Lung (tissue), 12 donors: ENCODE data around the gene RNF121. TPM values are rescaled to one million over a fixed set of nuclear protein-coding genes. Genes with fewer than 3 reads are reported as not detected.

Source experiments
- ATAC-seq: fragments of 200-7000 bp; cut with Tn5 transposase; one replicate; pipeline ENCODE4 v1.9.1; 2020; ENCODE audit warnings: moderate number of reproducible peaks; ENCODE audit not compliant: insufficient read depth, low FRiP score
- DNase-seq, 3 donors: peaks; one replicate each; pipeline ENCODE4 v3.0.0-alpha.2; 2013 to 2017
- H3K27ac ChIP-seq, 2 donors: one replicate each; pipeline ENCODE4 v1.5.1; 2013; ENCODE audit warnings: mild to moderate bottlenecking in 2 of 2, moderate library complexity in 2 of 2, control low read depth in 1 of 2, inconsistent platforms in 1 of 2, low read depth in 1 of 2, low read length in 1 of 2
- H3K27me3 ChIP-seq, 3 donors: one replicate each; pipeline ENCODE4 v1.5.1; 2013; ENCODE audit warnings: low read length in 2 of 3; ENCODE audit not compliant: control insufficient read depth in 3 of 3, insufficient read depth in 3 of 3
- H3K36me3 ChIP-seq, 4 donors: one replicate each; pipeline ENCODE4 v1.5.1; 2013; ENCODE audit warnings: low read length in 4 of 4, mild to moderate bottlenecking in 1 of 4, moderate library complexity in 1 of 4; ENCODE audit not compliant: control insufficient read depth in 4 of 4, insufficient read depth in 4 of 4
- H3K4me1 ChIP-seq, 5 donors: one replicate each; pipeline ENCODE4 v1.5.1; 2013; ENCODE audit warnings: low read length in 5 of 5, mild to moderate bottlenecking in 2 of 5, moderate library complexity in 1 of 5; ENCODE audit not compliant: control insufficient read depth in 5 of 5, insufficient read depth in 5 of 5
- H3K4me3 ChIP-seq: one replicate; pipeline ENCODE4 v1.5.1; 2013; ENCODE audit warnings: mild to moderate bottlenecking, control low read depth, moderate library complexity
- H3K9ac ChIP-seq, 2 donors: one replicate each; pipeline ENCODE4 v1.5.1; 2013; ENCODE audit warnings: low read length in 2 of 2, control low read depth in 1 of 2; ENCODE audit not compliant: insufficient read depth in 1 of 2
- H3K9me3 ChIP-seq, 4 donors: one replicate each; pipeline ENCODE4 v1.5.1; 2013; ENCODE audit warnings: low read length in 3 of 4, mild to moderate bottlenecking in 1 of 4, moderate library complexity in 1 of 4; ENCODE audit not compliant: control insufficient read depth in 4 of 4, insufficient read depth in 3 of 4
- WGBS, 2 donors: extraction: QIAGEN DNeasy Blood & Tissue Kit; methylation state at CpG; one replicate each; pipeline ENCODE4 v1.1.7; 2013; 5-methylcytosine and 5-hydroxymethylcytosine counted together
- polyA plus RNA-seq, 2 donors: library from polyadenylated mRNA; stranded (reverse); fragments of 200-250 nt; gene quantifications; one replicate each; pipeline ENCODE4 v1.2.1, GENCODE V29; 2013
- total RNA-seq, 2 donors: library from RNA; depleted of rRNA in 1 of 2; stranded (reverse); fragments of >200 nt in 1 of 2; gene quantifications; one replicate each; pipeline ENCODE4 v1.2.1, GENCODE V29; 2014 to 2021
- TF ChIP-seq, protein P1 (sequence below): IDR thresholded peaks from 2 replicates; pipeline ENCODE4 v1.5.1; 2012; ENCODE audit warnings: mild to moderate bottlenecking; ENCODE audit errors: control extremely low read depth, extremely low read depth
- donor health status: control.
- donor health status: control.
- donor health status: Bipolar disorder and iron deficiency.
- donor health status: healthy.
- donor health status: DM: yes; HTN: yes; CAD: no.

Gene RNF121
- total and polyA plus RNA-seq, 4 donors = 14.0 to 30.2 (median 27.6) TPM

DNA sequence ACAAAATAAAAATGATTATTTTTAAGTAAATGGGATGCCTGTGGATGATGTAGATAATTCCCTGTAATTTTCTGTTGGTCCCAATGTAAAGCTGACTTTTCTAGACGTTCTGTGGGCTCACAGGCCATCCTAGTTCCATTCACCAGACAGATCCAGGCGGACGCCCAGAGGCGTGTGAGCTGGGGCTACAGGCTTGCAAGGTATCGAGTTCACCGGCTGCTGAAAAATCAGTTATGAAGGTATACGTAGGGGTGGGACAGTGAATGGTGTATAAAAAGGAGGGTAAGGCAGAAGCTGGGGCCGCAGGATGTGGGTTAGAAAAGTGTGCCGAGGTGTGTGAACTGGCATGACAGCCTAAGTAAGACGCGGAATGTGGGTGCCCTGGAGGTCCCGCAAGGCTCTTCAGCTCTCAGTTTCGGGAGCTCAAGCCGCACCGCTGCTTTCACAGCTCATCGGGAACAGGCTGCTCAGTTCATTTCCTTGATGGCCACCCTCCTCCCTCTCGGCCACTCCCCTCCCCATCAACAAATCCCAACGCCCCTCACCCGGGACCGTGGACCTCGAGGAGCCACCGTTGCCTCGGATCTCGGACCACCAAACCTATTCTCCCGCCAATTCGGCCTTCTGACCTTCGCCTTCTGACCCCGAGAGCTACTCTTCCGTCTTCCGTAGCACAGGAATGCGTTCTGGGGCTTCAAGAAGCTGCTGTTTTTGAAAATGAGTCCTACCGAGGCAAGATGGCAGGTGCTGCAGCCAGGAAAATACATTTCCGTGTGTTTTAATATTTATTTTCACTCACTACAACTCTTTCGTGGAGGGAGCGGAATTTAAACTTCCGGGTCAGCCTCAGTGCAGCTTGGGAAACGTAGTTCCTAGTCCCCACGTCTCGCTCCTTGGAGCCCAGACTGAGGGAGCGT, 768 bp upstream of the RNF121 start, which contains the start of gene XNDC1N:
TSS of gene XNDC1N (minus strand) at position 775 of the 917 bp plus-strand sequence. CDS start 5,241 bp downstream, outside the sequence.
- Histone ChIP-seq H3K9me3 (no peaks in the 10 kb centered on the region), H3K9ac (peak within 1 kb of the TSS; percentile 73 to 84), H3K4me3 (peak within 1 kb of the TSS; percentile 86), H3K36me3 (peaks cover 0 to 6% (median 1%) of the 10 kb centered on the region in 4 donors), H3K27me3 (no peaks in the 10 kb centered on the region), H3K27ac (peak within 1 kb of the TSS; percentile 79 to 91), H3K4me1 (peaks cover 0 to 21% (median 10%) of the 10 kb centered on the region in 5 donors)
- DNase-seq = peak in 2 of 3 donors; percentile 89 to 96
- WGBS, 2 donors = 0 to 1% methylated on average over 40 of the region's 40 CpGs
- peak; percentile 93 for ATAC-seq
- TF ChIP-seq, protein P1, sequence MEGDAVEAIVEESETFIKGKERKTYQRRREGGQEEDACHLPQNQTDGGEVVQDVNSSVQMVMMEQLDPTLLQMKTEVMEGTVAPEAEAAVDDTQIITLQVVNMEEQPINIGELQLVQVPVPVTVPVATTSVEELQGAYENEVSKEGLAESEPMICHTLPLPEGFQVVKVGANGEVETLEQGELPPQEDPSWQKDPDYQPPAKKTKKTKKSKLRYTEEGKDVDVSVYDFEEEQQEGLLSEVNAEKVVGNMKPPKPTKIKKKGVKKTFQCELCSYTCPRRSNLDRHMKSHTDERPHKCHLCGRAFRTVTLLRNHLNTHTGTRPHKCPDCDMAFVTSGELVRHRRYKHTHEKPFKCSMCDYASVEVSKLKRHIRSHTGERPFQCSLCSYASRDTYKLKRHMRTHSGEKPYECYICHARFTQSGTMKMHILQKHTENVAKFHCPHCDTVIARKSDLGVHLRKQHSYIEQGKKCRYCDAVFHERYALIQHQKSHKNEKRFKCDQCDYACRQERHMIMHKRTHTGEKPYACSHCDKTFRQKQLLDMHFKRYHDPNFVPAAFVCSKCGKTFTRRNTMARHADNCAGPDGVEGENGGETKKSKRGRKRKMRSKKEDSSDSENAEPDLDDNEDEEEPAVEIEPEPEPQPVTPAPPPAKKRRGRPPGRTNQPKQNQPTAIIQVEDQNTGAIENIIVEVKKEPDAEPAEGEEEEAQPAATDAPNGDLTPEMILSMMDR = no peak

DNA sequence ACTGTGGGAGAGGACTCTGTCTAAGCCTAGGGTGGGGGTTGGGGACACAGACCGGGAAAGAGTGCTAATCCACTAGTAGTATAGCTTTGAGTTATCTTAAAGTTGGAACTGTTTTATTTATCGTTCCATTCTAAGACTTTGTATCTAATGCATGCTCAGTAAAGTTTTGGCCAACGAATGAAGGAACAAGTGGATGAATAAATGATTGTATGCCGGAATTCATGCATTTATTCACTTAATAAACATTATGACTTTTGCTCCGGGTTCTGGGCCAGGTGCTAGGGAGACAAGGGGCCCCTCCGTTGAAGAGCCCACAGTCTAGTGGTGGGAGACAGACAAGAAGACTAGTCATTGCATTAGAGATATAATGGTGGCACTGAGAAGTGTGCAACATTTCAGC, 645 bp downstream of the RNF121 start:
- H3K9me3 ChIP-seq = no peaks in the 10 kb centered on the region
- peaks cover 0 to 6% (median 1%) of the 10 kb centered on the region in 4 donors for H3K36me3 ChIP-seq
- peak overlapping the region; percentile 49 to 73 for H3K9ac ChIP-seq
- H3K4me3 ChIP-seq = peak overlapping the region; percentile 64
- no peak for ATAC-seq
- TF ChIP-seq, protein P1 = no peak
- peaks cover 0 to 21% (median 10%) of the 10 kb centered on the region in 5 donors for H3K4me1 ChIP-seq
- H3K27me3 ChIP-seq = no peaks in the 10 kb centered on the region
- DNase-seq = no peak
- H3K27ac ChIP-seq = no peak overlapping the region
- 8 to 11% methylated on average over 6 of the region's 6 CpGs for WGBS, 2 donors

DNA sequence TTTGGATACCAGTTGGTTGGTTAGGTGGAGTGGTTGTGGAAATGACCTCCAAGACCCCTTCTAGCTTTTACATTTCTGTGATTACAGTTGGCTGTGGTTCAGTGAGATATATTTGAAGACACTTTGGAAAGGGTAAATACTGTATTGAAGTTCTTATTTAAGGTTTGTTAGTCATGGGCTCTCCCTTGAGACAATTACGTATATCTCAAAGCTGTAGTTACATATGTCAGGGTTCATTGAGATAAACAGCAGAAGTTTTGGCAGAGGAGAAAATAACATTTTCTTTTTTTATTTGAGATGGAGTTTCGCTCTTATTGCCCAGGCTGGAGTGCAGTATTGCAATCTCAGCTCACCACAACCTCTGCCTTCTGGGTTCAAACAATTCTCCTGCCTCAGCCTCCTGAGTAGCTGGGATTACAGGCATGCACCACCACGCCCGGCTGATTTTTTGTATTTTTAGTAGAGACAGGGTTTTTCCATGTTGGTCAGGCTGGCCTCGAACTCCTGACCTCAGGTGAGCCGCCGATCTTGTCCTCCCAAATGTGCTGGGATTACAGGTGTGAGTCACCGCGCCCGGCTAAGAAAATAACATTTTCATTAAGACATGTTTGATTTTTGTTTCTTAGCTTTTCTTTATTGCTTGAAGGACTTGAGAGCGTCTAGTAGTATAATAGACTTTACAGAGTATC, 1.9 kb downstream of the RNF121 start:
- DNase-seq = no peak
- H3K27ac ChIP-seq = no peak overlapping the region
- peaks cover 0 to 21% (median 10%) of the 10 kb centered on the region in 5 donors for H3K4me1 ChIP-seq
- peaks cover 0 to 6% (median 0%) of the 10 kb centered on the region in 4 donors for H3K36me3 ChIP-seq
- H3K27me3 ChIP-seq = no peaks in the 10 kb centered on the region
- no peak overlapping the region for H3K4me3 ChIP-seq
- TF ChIP-seq, protein P1 = no peak
- no peak overlapping the region for H3K9ac ChIP-seq
- WGBS, 2 donors = 75 to 78% methylated on average over 11 of the region's 11 CpGs
- no peak for ATAC-seq
- no peaks in the 10 kb centered on the region for H3K9me3 ChIP-seq
